Measurements from ENCODE around the gene EXD2. TPM values are rescaled to one million over a fixed set of nuclear protein-coding genes. Genes with fewer than 3 reads are reported as not detected.

The EXD2 gene
- total and polyA plus RNA-seq, 2 of the 13 experiments (the other 11 are each of a cell fraction or from before 2014, with no cell fraction given) = 9.5 to 15.1 TPM

DNA sequence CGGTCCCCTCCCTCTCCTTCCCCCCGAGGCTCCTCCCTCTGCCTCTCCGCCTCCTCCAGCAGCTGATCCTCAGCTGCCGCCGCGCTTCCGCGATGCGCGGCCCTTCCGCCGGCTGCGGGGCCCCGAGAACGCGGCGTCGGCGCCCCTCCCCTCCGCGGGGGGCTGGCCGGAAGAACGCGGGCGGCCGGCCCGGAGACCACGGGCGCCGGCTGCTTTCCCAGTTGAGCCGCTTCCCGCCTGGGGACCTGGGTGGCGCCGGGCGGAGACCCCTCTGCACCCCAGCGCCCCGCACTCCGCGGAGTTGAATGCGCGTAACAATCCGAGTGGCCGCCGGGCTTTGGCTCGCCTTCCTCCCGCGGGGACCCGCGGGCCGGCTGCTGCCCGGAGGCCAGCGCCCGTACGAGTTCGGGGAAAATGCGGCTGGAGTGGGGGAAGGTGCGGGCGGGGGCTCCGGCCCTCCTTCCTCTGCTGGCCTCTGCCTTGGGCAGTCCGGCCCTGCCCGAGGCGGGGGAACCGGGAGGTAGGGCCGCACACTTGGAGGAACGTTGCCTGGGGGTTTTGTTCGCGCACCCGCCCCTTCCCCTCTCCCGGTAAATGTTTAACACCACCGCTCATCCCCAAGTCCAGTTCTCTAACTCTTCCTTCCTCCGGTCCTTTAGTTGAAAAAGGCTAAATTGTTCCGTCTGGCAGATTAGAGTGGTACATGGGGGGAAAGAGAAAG, 38.0 kb upstream of the EXD2 start (continued):
- TF ChIP-seq ZNF383 (CRISPR knock-in tag; IDR thresholded peaks at IDR 0.05; ENCODE audit: borderline replicate concordance) (no peak), GMEB2 (CRISPR knock-in tag; IDR thresholded peaks at IDR 0.05; ENCODE audit: low read depth) (0 out of 2 replicates have a peak, but pooled peaks have one; percentile 2), ZNF224 (CRISPR knock-in tag; IDR thresholded peaks at IDR 0.05) (0 out of 2 replicates have a peak, but pooled peaks have one; percentile 9), TBX3 (IDR thresholded peaks at IDR 0.05; ENCODE audit: borderline replicate concordance) (no peak), FOSL2 (CRISPR knock-in tag; IDR thresholded peaks at IDR 0.05) (no peak), PAF1 (CRISPR knock-in tag; IDR thresholded peaks at IDR 0.05) (no peak), WIZ (CRISPR knock-in tag; IDR thresholded peaks at IDR 0.05) (no peak), PHF8 (CRISPR knock-in tag; IDR thresholded peaks at IDR 0.05) (peak; percentile 83), NR2F6 (IDR thresholded peaks at IDR 0.05) (no peak), NR2F6 (CRISPR knock-in tag; IDR thresholded peaks at IDR 0.05) (peak; percentile 41; the same call in 1 of the 2 replicates), HOXA3 (CRISPR knock-in tag; IDR thresholded peaks at IDR 0.05) (peak; percentile 57; the same call in 1 of the 2 replicates), ZNF225 (CRISPR knock-in tag; IDR thresholded peaks at IDR 0.05) (0 out of 2 replicates have a peak, but pooled peaks have one; percentile 19), LCORL (IDR thresholded peaks at IDR 0.05) (no peak), LCORL (CRISPR knock-in tag; IDR thresholded peaks at IDR 0.05) (peak; percentile 71), FIP1L1 (IDR thresholded peaks at IDR 0.05; ENCODE audit: borderline replicate concordance, insufficient read depth, low read depth, low read length) (no peak), ZSCAN20 (CRISPR knock-in tag; IDR thresholded peaks at IDR 0.05; ENCODE audit: borderline replicate concordance) (no peak), SOX13 (IDR thresholded peaks at IDR 0.05) (no peak), SOX13 (CRISPR knock-in tag; conservative IDR thresholded peaks at IDR 0.05 in 1 of 2, IDR thresholded peaks at IDR 0.05 in 1 of 2) (no peak), ZMYM2 (CRISPR knock-in tag; IDR thresholded peaks at IDR 0.05) (no peak), KDM6A (CRISPR knock-in tag; IDR thresholded peaks at IDR 0.05; ENCODE audit: low read depth) (no peak)
- TF ChIP-seq, protein P1, sequence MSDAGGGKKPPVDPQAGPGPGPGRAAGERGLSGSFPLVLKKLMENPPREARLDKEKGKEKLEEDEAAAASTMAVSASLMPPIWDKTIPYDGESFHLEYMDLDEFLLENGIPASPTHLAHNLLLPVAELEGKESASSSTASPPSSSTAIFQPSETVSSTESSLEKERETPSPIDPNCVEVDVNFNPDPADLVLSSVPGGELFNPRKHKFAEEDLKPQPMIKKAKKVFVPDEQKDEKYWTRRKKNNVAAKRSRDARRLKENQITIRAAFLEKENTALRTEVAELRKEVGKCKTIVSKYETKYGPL (CRISPR knock-in tag; IDR thresholded peaks at IDR 0.05) = no peak
- TF ChIP-seq, protein P2, sequence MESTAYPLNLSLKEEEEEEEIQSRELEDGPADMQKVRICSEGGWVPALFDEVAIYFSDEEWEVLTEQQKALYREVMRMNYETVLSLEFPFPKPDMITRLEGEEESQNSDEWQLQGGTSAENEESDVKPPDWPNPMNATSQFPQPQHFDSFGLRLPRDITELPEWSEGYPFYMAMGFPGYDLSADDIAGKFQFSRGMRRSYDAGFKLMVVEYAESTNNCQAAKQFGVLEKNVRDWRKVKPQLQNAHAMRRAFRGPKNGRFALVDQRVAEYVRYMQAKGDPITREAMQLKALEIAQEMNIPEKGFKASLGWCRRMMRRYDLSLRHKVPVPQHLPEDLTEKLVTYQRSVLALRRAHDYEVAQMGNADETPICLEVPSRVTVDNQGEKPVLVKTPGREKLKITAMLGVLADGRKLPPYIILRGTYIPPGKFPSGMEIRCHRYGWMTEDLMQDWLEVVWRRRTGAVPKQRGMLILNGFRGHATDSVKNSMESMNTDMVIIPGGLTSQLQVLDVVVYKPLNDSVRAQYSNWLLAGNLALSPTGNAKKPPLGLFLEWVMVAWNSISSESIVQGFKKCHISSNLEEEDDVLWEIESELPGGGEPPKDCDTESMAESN (CRISPR knock-in tag; conservative IDR thresholded peaks at IDR 0.05) = peak; percentile 61
- TF ChIP-seq, protein P3, sequence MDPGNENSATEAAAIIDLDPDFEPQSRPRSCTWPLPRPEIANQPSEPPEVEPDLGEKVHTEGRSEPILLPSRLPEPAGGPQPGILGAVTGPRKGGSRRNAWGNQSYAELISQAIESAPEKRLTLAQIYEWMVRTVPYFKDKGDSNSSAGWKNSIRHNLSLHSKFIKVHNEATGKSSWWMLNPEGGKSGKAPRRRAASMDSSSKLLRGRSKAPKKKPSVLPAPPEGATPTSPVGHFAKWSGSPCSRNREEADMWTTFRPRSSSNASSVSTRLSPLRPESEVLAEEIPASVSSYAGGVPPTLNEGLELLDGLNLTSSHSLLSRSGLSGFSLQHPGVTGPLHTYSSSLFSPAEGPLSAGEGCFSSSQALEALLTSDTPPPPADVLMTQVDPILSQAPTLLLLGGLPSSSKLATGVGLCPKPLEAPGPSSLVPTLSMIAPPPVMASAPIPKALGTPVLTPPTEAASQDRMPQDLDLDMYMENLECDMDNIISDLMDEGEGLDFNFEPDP (CRISPR knock-in tag; conservative IDR thresholded peaks at IDR 0.05) = 0 out of 2 replicates have a peak, but pooled peaks have one; percentile 67

All from HepG2 (cell line).